GM06990 (cell line): ENCODE measurements around the gene MAGI2.

Experiments
- DNase-seq: peaks from one replicate; pipeline ENCODE4 v3.0.0-alpha.2; 2011; ENCODE audit not compliant: insufficient read length; ENCODE audit errors: extremely low read depth
- H3K27me3 ChIP-seq: replicated peaks from 2 replicates; pipeline ENCODE4 v1.6.0; 2011; ENCODE audit warnings: low read length; ENCODE audit not compliant: control insufficient read depth, insufficient read depth
- H3K36me3 ChIP-seq: 2 replicates; pipeline ENCODE4 v1.5.1; 2011; ENCODE audit warnings: low read length; ENCODE audit not compliant: control insufficient read depth, insufficient read depth
- H3K4me3 ChIP-seq: replicated peaks from 2 replicates; pipeline ENCODE4 v1.5.1; 2011; ENCODE audit warnings: low read depth, mild to moderate bottlenecking, control low read depth, low read length
- TF ChIP-seq, protein P1 (sequence below): IDR thresholded peaks from 2 replicates; pipeline ENCODE4 v1.5.1; 2011; ENCODE audit warnings: low read length, control low read depth, mild to moderate bottlenecking, inconsistent platforms; ENCODE audit not compliant: insufficient read depth, poor library complexity, severe bottlenecking

MAGI2 gene

DNA sequence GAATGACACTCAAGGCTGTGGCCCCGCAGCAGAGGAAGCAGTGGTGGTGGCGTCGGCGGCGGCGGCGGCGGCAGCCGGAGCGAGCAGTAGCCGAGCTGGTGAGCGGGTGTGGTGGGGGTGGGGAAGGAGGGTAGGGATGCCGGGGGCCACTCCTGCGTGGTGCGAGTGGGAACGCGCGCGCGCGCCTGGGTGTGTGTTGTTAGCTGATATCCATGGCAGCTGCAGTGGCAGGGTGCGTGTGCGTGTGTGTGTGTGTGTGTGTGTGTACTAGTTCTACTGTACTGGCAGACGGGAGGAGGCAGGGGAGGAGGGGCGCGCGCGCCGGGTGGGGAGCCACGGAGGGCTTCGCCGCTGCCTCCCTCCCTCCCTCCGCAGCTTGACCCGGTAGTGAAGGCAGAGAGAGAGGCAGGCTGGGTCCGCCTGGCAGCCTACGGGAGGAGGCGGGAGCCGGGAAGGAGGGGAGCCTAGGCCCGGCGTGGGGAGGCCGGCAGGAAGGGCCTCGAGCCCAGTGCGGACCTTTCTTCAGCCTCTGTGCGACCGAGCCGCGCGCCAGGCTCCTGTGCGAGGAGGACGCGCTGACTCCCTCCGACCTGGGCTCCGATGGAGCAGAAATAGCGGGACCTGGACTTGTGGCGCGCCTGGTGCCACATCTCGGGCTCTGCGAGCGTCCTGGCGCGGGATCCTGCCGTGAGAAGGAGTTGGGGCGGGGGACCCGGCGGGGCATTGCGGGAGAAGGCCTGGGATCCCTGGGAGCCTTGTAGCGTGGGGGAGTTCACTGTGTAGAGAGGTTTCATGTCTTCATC is at the start of gene MAGI2:
Gene MAGI2, minus strand, starts transcription at position 110 of the 803 bp plus-strand sequence. CDS start 347 bp downstream, outside the sequence.
- no peaks in the 10 kb centered on the region for H3K36me3 ChIP-seq
- TF ChIP-seq, protein P1, sequence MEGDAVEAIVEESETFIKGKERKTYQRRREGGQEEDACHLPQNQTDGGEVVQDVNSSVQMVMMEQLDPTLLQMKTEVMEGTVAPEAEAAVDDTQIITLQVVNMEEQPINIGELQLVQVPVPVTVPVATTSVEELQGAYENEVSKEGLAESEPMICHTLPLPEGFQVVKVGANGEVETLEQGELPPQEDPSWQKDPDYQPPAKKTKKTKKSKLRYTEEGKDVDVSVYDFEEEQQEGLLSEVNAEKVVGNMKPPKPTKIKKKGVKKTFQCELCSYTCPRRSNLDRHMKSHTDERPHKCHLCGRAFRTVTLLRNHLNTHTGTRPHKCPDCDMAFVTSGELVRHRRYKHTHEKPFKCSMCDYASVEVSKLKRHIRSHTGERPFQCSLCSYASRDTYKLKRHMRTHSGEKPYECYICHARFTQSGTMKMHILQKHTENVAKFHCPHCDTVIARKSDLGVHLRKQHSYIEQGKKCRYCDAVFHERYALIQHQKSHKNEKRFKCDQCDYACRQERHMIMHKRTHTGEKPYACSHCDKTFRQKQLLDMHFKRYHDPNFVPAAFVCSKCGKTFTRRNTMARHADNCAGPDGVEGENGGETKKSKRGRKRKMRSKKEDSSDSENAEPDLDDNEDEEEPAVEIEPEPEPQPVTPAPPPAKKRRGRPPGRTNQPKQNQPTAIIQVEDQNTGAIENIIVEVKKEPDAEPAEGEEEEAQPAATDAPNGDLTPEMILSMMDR: no peak
- H3K27me3 ChIP-seq: no peaks in the 10 kb centered on the region
- H3K4me3 ChIP-seq: no peak within 1 kb of the TSS
- no peak for DNase-seq

DNA sequence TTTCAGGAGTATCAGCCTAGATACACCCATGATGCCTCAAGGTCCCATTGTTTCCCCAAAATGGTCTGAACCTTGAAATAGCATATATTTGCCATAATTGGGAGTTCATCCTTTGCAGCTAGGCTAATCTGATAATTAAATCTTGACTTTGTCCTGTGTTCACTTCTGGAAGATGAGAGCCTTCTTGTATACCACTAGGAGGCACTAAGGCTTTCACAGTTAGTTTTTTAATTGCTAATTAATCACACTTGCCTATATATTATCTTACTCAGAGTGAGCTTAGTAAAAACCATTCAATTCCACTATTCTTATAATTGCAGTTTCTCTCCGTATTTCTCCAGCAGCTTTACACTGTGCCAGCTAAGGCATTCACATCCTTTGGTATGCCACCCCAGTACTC is 48.7 kb upstream of the MAGI2 start:
- H3K27me3 ChIP-seq: no peaks in the 10 kb centered on the region
- no peaks in the 10 kb centered on the region for H3K36me3 ChIP-seq
- no peak for DNase-seq
- H3K4me3 ChIP-seq: no peak overlapping the region
- TF ChIP-seq, protein P1: no peak

DNA sequence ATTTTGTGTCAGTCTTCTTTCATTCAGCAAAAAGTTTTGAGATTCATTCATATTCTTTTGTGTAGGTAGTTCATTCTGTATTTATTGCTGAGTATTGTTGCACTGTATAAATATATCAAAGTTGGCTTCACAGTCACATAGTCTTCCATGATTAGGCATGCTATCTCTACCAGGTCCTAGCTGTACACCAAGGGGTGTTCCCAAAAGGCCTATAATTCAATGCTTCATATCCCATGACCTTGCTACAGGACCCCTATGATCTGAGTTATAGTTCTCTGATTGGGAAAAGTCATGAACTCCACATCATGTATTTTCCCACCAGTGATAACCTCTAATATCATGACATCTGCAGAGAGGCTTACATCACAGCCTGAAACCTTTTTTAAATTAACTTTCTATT is 47.3 kb upstream of the MAGI2 start:
- TF ChIP-seq, protein P1: no peak
- no peaks in the 10 kb centered on the region for H3K36me3 ChIP-seq
- no peaks in the 10 kb centered on the region for H3K27me3 ChIP-seq
- H3K4me3 ChIP-seq: no peak overlapping the region
- DNase-seq: no peak

DNA sequence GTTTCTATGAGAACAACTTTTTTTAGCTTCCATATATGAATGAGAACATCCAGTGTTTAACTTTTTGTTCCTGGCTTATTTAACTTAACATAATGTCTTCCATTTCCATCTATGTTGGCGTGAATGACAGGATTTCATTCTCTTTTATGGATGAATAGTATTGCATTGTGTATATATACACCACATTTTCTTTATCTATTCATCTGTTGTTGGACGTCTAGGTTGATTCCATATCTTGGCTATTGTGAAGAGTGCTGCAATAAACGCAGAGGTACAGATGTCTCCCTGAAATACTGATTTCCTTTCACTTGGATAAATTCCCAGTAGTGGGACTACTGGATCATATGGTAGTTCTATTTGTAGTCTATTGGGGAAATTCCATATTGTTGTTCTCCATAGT is 44.3 kb upstream of the MAGI2 start:
- H3K36me3 ChIP-seq: no peaks in the 10 kb centered on the region
- H3K27me3 ChIP-seq: no peaks in the 10 kb centered on the region
- TF ChIP-seq, protein P1: no peak
- no peak overlapping the region for H3K4me3 ChIP-seq
- DNase-seq: no peak

DNA sequence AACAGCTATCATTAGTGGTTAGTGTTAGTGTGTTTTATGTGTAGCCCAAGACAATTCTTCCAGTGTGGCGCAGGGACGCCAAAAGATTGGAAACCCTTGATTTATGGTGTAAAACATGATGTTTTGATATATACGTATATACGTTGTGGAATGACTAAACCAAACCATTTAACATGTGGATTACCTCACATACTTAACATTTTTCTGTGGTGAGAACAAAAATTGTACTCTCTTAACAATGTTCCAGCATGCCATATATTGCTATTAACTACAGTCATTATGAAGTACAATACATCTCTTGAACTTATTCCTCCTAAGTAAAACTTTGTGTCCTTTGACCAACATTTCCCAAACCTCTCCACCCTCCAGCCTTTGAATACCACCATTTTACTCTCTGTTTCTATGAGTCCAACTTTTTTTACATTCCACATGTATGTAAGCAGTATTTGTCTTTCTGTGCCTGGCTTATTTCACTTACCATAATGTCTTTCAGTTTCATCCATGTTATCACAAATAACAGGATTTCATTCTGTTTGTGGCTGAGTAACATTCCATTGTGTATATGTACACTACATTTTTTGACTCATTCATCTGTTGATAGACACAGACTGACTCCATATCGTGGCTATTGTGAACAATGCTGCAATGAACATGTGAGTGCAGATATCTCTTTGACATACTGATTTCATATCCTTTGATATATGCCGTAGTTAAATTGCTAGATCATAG is 42.2 kb upstream of the MAGI2 start:
- Histone ChIP-seq H3K4me3 (no peak overlapping the region), H3K27me3 (no peaks in the 10 kb centered on the region), H3K36me3 (no peaks in the 10 kb centered on the region)
- TF ChIP-seq, protein P1: no peak
- DNase-seq: no peak
